ENCODE results near the gene PARP3.
A peak's percentile ranks its signal among the peaks of the same experiment; 100 is the strongest.
"Not testable (repeated sequence)": the region's sequence is repeated elsewhere in the genome, so short reads cannot be mapped to it uniquely, and the experiment has no call there.

PARP3 gene

GRCh38 chr3:51983578-51984268 lies 41.6 kb downstream of the PARP3 start:
- peaks cover 4 to 43% (median 25%) of the 10 kb centered on the region in 5 donors for H3K4me1 ChIP-seq (ENCODE audit: control insufficient read depth in 5 of 5, insufficient read depth in 5 of 5, low read length in 5 of 5)
- H3K9me3 ChIP-seq (ENCODE audit: control insufficient read depth in 5 of 5, low read length in 5 of 5): no peaks in the 10 kb centered on the region
- peak overlapping the region; percentile 10 to 89 (median 78) for H3K9ac ChIP-seq (ENCODE audit: low read length in 5 of 5)
- peaks cover 0 to 6% (median 2%) of the 10 kb centered on the region in 5 donors for H3K36me3 ChIP-seq (ENCODE audit: control insufficient read depth in 5 of 5, insufficient read depth in 5 of 5, low read length in 5 of 5)
- H3K27me3 ChIP-seq (ENCODE audit: control insufficient read depth in 5 of 5, insufficient read depth in 4 of 5, low read length in 5 of 5): no peaks in the 10 kb centered on the region
- peak overlapping the region; percentile 41 to 74 (median 68) for H3K4me3 ChIP-seq (ENCODE audit: low read depth in 1 of 5, low read length in 5 of 5)
- peak overlapping the region; percentile 92 for H3K27ac ChIP-seq (ENCODE audit: low read depth, low read length)

GRCh38 chr3:51984269-51984647 lies 42.1 kb downstream of the PARP3 start:
- Histone ChIP-seq H3K36me3 (ENCODE audit: control insufficient read depth in 5 of 5, insufficient read depth in 5 of 5, low read length in 5 of 5) (peaks cover 0 to 6% (median 2%) of the 10 kb centered on the region in 5 donors), H3K27me3 (ENCODE audit: control insufficient read depth in 5 of 5, insufficient read depth in 4 of 5, low read length in 5 of 5) (no peaks in the 10 kb centered on the region), H3K4me1 (ENCODE audit: control insufficient read depth in 5 of 5, insufficient read depth in 5 of 5, low read length in 5 of 5) (peaks cover 5 to 49% (median 30%) of the 10 kb centered on the region in 5 donors), H3K27ac (ENCODE audit: low read depth, low read length) (peak overlapping the region; percentile 92), H3K9me3 (ENCODE audit: control insufficient read depth in 5 of 5, low read length in 5 of 5) (no peaks in the 10 kb centered on the region), H3K9ac (ENCODE audit: low read length in 5 of 5) (peak overlapping the region; percentile 10 to 89 (median 78)), H3K4me3 (ENCODE audit: low read depth in 1 of 5, low read length in 5 of 5) (peak overlapping the region in 2 of 5 donors; percentile 0 to 70)

GRCh38 chr3:51985063-51985462 lies 42.9 kb downstream of the PARP3 start:
- no peaks in the 10 kb centered on the region for H3K27me3 ChIP-seq (ENCODE audit: control insufficient read depth in 5 of 5, insufficient read depth in 4 of 5, low read length in 5 of 5)
- H3K9me3 ChIP-seq (ENCODE audit: control insufficient read depth in 5 of 5, low read length in 5 of 5): no peaks in the 10 kb centered on the region
- H3K27ac ChIP-seq (ENCODE audit: low read depth, low read length): no peak overlapping the region
- H3K4me1 ChIP-seq (ENCODE audit: control insufficient read depth in 5 of 5, insufficient read depth in 5 of 5, low read length in 5 of 5): peaks cover 5 to 57% (median 36%) of the 10 kb centered on the region in 5 donors
- H3K36me3 ChIP-seq (ENCODE audit: control insufficient read depth in 5 of 5, insufficient read depth in 5 of 5, low read length in 5 of 5): peaks cover 0 to 6% (median 2%) of the 10 kb centered on the region in 5 donors
- peak overlapping the region in 1 of 5 donors; percentile 45 for H3K9ac ChIP-seq (ENCODE audit: low read length in 5 of 5)
- H3K4me3 ChIP-seq (ENCODE audit: low read depth in 1 of 5, low read length in 5 of 5): no peak overlapping the region

GRCh38 chr3:51986010-51986947 lies 44.1 kb downstream of the PARP3 start:
- no peaks in the 10 kb centered on the region for H3K9me3 ChIP-seq (ENCODE audit: control insufficient read depth in 5 of 5, low read length in 5 of 5)
- peaks cover 0 to 2% (median 0%) of the 10 kb centered on the region in 5 donors for H3K36me3 ChIP-seq (ENCODE audit: control insufficient read depth in 5 of 5, insufficient read depth in 5 of 5, low read length in 5 of 5)
- peaks cover 5 to 54% (median 41%) of the 10 kb centered on the region in 5 donors for H3K4me1 ChIP-seq (ENCODE audit: control insufficient read depth in 5 of 5, insufficient read depth in 5 of 5, low read length in 5 of 5)
- no peaks in the 10 kb centered on the region for H3K27me3 ChIP-seq (ENCODE audit: control insufficient read depth in 5 of 5, insufficient read depth in 4 of 5, low read length in 5 of 5)
- no peak overlapping the region for H3K4me3 ChIP-seq (ENCODE audit: low read depth in 1 of 5, low read length in 5 of 5)
- peak overlapping the region in 2 of 5 donors; percentile 1 to 25 for H3K9ac ChIP-seq (ENCODE audit: low read length in 5 of 5)
- no peak overlapping the region for H3K27ac ChIP-seq (ENCODE audit: low read depth, low read length)

- Histone ChIP-seq H3K36me3 (ENCODE audit: control insufficient read depth in 5 of 5, insufficient read depth in 5 of 5, low read length in 5 of 5) (peaks cover 0 to 12% (median 6%) of the 10 kb centered on the region in 5 donors), H3K27me3 (ENCODE audit: control insufficient read depth in 5 of 5, insufficient read depth in 4 of 5, low read length in 5 of 5) (no peaks in the 10 kb centered on the region), H3K27ac (ENCODE audit: low read depth, low read length) (no peak overlapping the region), H3K9ac (ENCODE audit: low read length in 5 of 5) (peak overlapping the region in 1 of 5 donors; percentile 13), H3K4me3 (ENCODE audit: low read depth in 1 of 5, low read length in 5 of 5) (no peak overlapping the region), H3K9me3 (ENCODE audit: control insufficient read depth in 5 of 5, low read length in 5 of 5) (no peaks in the 10 kb centered on the region), H3K4me1 (ENCODE audit: control insufficient read depth in 5 of 5, insufficient read depth in 5 of 5, low read length in 5 of 5) (peaks cover 2 to 46% (median 32%) of the 10 kb centered on the region in 5 donors)
Observed at GRCh38 chr3:51987568-51987967, 45.4 kb downstream of the PARP3 start.

GRCh38 chr3:51988286-51989146 lies 46.4 kb downstream of the PARP3 start:
- Histone ChIP-seq H3K36me3 (ENCODE audit: control insufficient read depth in 5 of 5, insufficient read depth in 5 of 5, low read length in 5 of 5) (peaks cover 0 to 20% (median 13%) of the 10 kb centered on the region in 5 donors), H3K4me1 (ENCODE audit: control insufficient read depth in 5 of 5, insufficient read depth in 5 of 5, low read length in 5 of 5) (peaks cover 2 to 44% (median 27%) of the 10 kb centered on the region in 5 donors), H3K9ac (ENCODE audit: low read length in 5 of 5) (peak overlapping the region in 3 of 5 donors; percentile 18 to 72 (median 61)), H3K27ac (ENCODE audit: low read depth, low read length) (peak overlapping the region; percentile 50), H3K4me3 (ENCODE audit: low read depth in 1 of 5, low read length in 5 of 5) (no peak overlapping the region), H3K9me3 (ENCODE audit: control insufficient read depth in 5 of 5, low read length in 5 of 5) (no peaks in the 10 kb centered on the region), H3K27me3 (ENCODE audit: control insufficient read depth in 5 of 5, insufficient read depth in 4 of 5, low read length in 5 of 5) (no peaks in the 10 kb centered on the region)

GRCh38 chr3:51990501-51990971 lies 48.4 kb downstream of the PARP3 start:
- H3K27ac ChIP-seq (ENCODE audit: low read depth, low read length); H3K27me3 ChIP-seq (ENCODE audit: control insufficient read depth in 5 of 5, insufficient read depth in 4 of 5, low read length in 5 of 5); H3K9me3 ChIP-seq (ENCODE audit: control insufficient read depth in 5 of 5, low read length in 5 of 5); H3K9ac ChIP-seq (ENCODE audit: low read length in 5 of 5); H3K4me3 ChIP-seq (ENCODE audit: low read depth in 1 of 5, low read length in 5 of 5): not testable (repeated sequence)
- H3K4me1 ChIP-seq (ENCODE audit: control insufficient read depth in 5 of 5, insufficient read depth in 5 of 5, low read length in 5 of 5): peaks cover 7 to 45% (median 34%) of the 10 kb centered on the region in 5 donors
- peaks cover 0 to 35% (median 24%) of the 10 kb centered on the region in 5 donors for H3K36me3 ChIP-seq (ENCODE audit: control insufficient read depth in 5 of 5, insufficient read depth in 5 of 5, low read length in 5 of 5)

GRCh38 chr3:51992017-51992682 lies 50.0 kb downstream of the PARP3 start:
- Histone ChIP-seq H3K4me3 (ENCODE audit: low read depth in 1 of 5, low read length in 5 of 5) (no peak overlapping the region), H3K9ac (ENCODE audit: low read length in 5 of 5) (peak overlapping the region in 4 of 5 donors; percentile 25 to 75 (median 60)), H3K27ac (ENCODE audit: low read depth, low read length) (no peak overlapping the region), H3K9me3 (ENCODE audit: control insufficient read depth in 5 of 5, low read length in 5 of 5) (no peaks in the 10 kb centered on the region), H3K27me3 (ENCODE audit: control insufficient read depth in 5 of 5, insufficient read depth in 4 of 5, low read length in 5 of 5) (no peaks in the 10 kb centered on the region), H3K36me3 (ENCODE audit: control insufficient read depth in 5 of 5, insufficient read depth in 5 of 5, low read length in 5 of 5) (peaks cover 0 to 35% (median 24%) of the 10 kb centered on the region in 5 donors), H3K4me1 (ENCODE audit: control insufficient read depth in 5 of 5, insufficient read depth in 5 of 5, low read length in 5 of 5) (peaks cover 7 to 45% (median 35%) of the 10 kb centered on the region in 5 donors)

GRCh38 chr3:51993657-51994056 lies 51.5 kb downstream of the PARP3 start:
- H3K4me3 ChIP-seq (ENCODE audit: low read depth in 1 of 5, low read length in 5 of 5); H3K27ac ChIP-seq (ENCODE audit: low read depth, low read length); H3K9me3 ChIP-seq (ENCODE audit: control insufficient read depth in 5 of 5, low read length in 5 of 5); H3K27me3 ChIP-seq (ENCODE audit: control insufficient read depth in 5 of 5, insufficient read depth in 4 of 5, low read length in 5 of 5): not testable (repeated sequence)
- peaks cover 0 to 35% (median 23%) of the 10 kb centered on the region in 5 donors for H3K36me3 ChIP-seq (ENCODE audit: control insufficient read depth in 5 of 5, insufficient read depth in 5 of 5, low read length in 5 of 5)
- peaks cover 7 to 44% (median 34%) of the 10 kb centered on the region in 5 donors for H3K4me1 ChIP-seq (ENCODE audit: control insufficient read depth in 5 of 5, insufficient read depth in 5 of 5, low read length in 5 of 5)
- H3K9ac ChIP-seq (ENCODE audit: low read length in 5 of 5): peak overlapping the region in 3 of 5 donors; percentile 94 to 100 (median 98)
